HFFc6 (cell line): Measurements from ENCODE around the gene SLC29A4. TPM values are rescaled to one million over a fixed set of nuclear protein-coding genes. Genes with fewer than 3 reads are reported as not detected.
"Not testable (repeated sequence)": the region's sequence is repeated elsewhere in the genome, so short reads cannot be mapped to it uniquely, and the experiment has no call there.

Source experiments
- DNase-seq: peaks from one replicate; pipeline ENCODE4 v3.0.0-alpha.2; 2018
- H3K27ac Mint-ChIP-seq: 2 replicates; pipeline ENCODE4 v1.8.0; 2020; ENCODE audit warnings: mild to moderate bottlenecking, mixed read lengths
- H3K27me3 Mint-ChIP-seq: 2 replicates; pipeline ENCODE4 v1.8.0; 2021; ENCODE audit warnings: mild to moderate bottlenecking, moderate library complexity, mixed read lengths; ENCODE audit not compliant: insufficient read depth
- H3K36me3 Mint-ChIP-seq: 2 replicates; pipeline ENCODE4 v1.8.0; 2021; ENCODE audit warnings: low read depth, mixed read lengths
- H3K4me1 Mint-ChIP-seq: 2 replicates; pipeline ENCODE4 v1.8.0; 2020; ENCODE audit warnings: low read depth, mixed read lengths
- H3K4me3 Mint-ChIP-seq: 2 replicates; pipeline ENCODE4 v1.8.0; 2020; ENCODE audit warnings: mild to moderate bottlenecking, moderate library complexity, mixed read lengths
- H3K9me3 Mint-ChIP-seq: 2 replicates; pipeline ENCODE4 v1.8.0; 2020; ENCODE audit warnings: mild to moderate bottlenecking, mixed read lengths
- CTCF ChIP-seq: fragments of 200-600 bp; sonication (generic); IDR thresholded peaks from 2 replicates; pipeline ENCODE4 v1.5.0; 2021; ENCODE audit warnings: antibody characterized with exemption, mild to moderate bottlenecking
- total RNA-seq, 6 experiments: library from RNA; stranded (reverse); fragmentation: NEBNext Ultra II Directional; extraction: Animal tissue kit (Norgen Biotek cat#: 25700); gene quantifications; 2 replicates in 1 of 6; 3 replicates in 5 of 6; pipeline ENCODE4 v1.2.3, GENCODE V29; 2021

SLC29A4 gene
- total RNA-seq, 6 experiments from 2014 or later, result 0.62 to 2.1 (median 0.84) TPM

DNA sequence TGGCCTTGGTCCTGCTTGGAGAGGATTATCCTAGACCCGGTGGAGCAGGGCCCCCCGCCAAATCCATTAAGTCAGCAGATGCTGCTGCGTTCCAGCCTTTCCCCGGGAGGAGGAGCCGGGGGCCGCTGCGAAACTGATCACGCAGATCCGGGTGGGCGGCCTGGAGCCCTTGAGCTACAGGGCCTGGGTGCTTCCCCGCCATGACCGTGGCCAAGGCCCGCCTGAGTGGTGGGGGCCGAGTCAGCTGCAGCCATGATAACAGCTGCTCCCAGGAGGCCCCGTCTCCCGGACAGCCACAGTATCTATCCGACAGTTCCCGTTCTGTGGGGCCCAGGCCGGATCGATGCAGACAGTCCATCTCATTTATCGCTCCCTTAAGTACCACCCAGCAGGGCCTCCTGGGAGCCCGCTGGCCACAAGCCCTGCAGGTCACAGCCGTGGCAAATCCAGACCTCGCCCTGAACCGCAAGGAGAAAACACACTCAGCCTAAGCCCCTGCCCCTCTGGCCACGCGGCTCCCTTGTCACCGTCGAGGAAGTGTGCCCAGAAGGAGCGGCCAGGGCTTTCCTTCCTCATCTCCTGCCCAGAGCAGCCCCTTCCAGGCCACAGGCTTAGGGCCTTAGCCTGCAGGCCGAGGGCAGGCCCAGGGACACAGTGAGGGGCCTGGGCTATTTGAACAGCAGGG lies 34.4 kb upstream of the SLC29A4 start:
- H3K9me3 Mint-ChIP-seq, result no peaks in the 10 kb centered on the region
- TF ChIP-seq CTCF, result no peak
- no peak for DNase-seq
- H3K27me3 Mint-ChIP-seq, result peaks cover 12% of the 10 kb centered on the region
- no peaks in the 10 kb centered on the region for H3K36me3 Mint-ChIP-seq
- no peak overlapping the region for H3K4me3 Mint-ChIP-seq
- no peaks in the 10 kb centered on the region for H3K4me1 Mint-ChIP-seq
- H3K27ac Mint-ChIP-seq, result no peak overlapping the region

DNA sequence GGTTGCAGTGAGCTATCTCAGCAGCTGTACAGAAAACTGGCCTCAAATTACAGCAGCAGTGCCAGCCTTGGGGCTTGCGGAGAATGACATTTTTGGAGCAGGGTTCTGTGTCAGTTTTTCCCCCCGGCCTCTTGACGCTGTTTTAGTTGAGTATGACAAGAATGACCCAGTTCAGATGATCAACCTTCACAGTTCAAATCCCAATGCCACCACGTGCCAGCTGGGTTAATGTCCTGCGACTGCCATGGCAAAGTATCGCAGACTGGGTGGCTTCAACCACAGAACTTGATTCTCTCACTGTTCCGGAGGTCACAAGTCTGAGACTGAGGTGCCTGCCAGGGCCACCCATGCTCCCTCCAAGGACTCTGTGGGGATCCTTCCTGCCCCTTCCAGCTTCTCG lies 32.0 kb upstream of the SLC29A4 start:
- not testable (repeated sequence) for DNase-seq, H3K4me1 Mint-ChIP-seq, H3K36me3 Mint-ChIP-seq, H3K27me3 Mint-ChIP-seq, H3K27ac Mint-ChIP-seq, H3K4me3 Mint-ChIP-seq, H3K9me3 Mint-ChIP-seq

GRCh38 chr7:5253529-5253928 lies 29.2 kb upstream of the SLC29A4 start:
- not testable (repeated sequence) for H3K9me3 Mint-ChIP-seq, H3K27me3 Mint-ChIP-seq, H3K27ac Mint-ChIP-seq, DNase-seq, H3K4me3 Mint-ChIP-seq, H3K36me3 Mint-ChIP-seq, H3K4me1 Mint-ChIP-seq

DNA sequence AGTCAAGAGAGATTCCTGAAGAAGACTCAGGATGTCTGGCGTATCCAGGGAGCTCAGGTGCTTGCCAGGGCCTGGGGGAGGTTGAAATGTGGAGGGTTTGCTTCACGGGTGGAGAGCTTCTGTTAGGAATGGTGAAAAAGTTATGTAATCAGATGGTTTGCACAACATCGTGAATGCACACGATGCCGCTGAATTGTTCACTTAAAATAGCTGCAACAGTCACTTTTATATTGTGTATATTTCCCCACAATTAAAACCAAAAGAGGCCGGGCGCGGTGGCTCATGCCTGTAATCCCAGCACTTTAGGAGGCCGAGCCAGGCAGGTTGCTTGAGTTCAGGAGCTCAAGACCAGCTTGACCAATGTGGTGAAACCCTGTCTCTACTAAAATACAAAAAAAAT lies 28.4 kb upstream of the SLC29A4 start:
- not testable (repeated sequence) for H3K4me3 Mint-ChIP-seq, H3K36me3 Mint-ChIP-seq, H3K4me1 Mint-ChIP-seq, H3K27me3 Mint-ChIP-seq, DNase-seq, H3K27ac Mint-ChIP-seq, H3K9me3 Mint-ChIP-seq

GRCh38 chr7:5255832-5256231 lies 26.9 kb upstream of the SLC29A4 start:
- no peak overlapping the region for H3K27ac Mint-ChIP-seq
- TF ChIP-seq CTCF, result no peak

DNA sequence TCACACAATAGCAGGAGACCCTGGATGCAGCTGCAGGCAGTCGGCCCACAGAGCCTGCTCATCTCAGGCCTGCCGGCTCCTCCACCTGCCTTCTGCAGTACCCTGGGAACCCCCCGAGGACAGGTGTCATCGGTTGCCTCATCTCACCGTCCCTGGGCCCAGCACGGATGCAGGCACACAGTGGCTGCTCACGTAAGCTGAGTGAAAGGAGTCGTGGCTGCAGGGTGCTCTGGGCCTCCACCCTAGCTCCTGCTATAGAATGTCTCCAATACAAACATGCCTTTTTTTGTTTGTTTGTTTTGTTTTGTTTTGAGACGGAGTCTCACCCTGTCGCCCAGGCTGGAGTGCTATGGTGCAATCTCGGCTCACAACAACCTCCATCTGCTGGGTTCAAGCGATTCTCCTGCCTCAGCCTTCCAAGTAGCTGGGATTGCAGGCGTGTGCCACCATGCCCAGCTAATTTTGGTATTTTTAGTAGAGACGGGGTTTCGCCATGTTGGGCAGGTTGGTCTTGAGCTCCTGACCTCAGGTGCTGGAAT lies 22.1 kb upstream of the SLC29A4 start:
- H3K27ac Mint-ChIP-seq, DNase-seq, H3K9me3 Mint-ChIP-seq, H3K36me3 Mint-ChIP-seq, H3K4me1 Mint-ChIP-seq, H3K4me3 Mint-ChIP-seq: not testable (repeated sequence)
- H3K27me3 Mint-ChIP-seq, result peaks cover 14% of the 10 kb centered on the region

More at GRCh38 chr7:5255832-5256231, 26.9 kb upstream of the SLC29A4 start:
- H3K27me3 Mint-ChIP-seq, result peaks cover 3% of the 10 kb centered on the region
- H3K4me3 Mint-ChIP-seq, result no peak overlapping the region
- H3K36me3 Mint-ChIP-seq, result no peaks in the 10 kb centered on the region
- DNase-seq, result no peak
- H3K4me1 Mint-ChIP-seq, result no peaks in the 10 kb centered on the region
- no peaks in the 10 kb centered on the region for H3K9me3 Mint-ChIP-seq

DNA sequence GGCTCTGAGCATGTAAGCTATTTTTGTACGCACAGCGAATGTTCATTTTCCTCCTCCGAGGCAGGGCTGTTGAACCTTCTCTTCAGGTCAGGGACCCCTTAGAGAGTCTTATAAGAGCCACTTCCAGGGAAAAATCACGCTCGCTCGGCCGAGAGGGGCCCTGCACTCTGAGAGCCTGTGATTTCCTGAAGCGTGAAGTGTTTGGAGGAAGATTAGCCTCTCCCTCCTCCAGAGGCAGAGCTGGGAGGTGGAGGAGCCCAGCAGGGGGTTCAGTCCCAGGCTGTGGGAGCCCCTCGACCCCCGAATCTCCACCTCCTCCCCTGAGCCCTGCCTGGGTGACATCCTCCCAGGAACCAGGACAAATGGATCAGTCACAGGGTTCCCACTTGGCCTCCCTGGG lies 19.7 kb upstream of the SLC29A4 start:
- not testable (repeated sequence) for H3K4me1 Mint-ChIP-seq

DNA sequence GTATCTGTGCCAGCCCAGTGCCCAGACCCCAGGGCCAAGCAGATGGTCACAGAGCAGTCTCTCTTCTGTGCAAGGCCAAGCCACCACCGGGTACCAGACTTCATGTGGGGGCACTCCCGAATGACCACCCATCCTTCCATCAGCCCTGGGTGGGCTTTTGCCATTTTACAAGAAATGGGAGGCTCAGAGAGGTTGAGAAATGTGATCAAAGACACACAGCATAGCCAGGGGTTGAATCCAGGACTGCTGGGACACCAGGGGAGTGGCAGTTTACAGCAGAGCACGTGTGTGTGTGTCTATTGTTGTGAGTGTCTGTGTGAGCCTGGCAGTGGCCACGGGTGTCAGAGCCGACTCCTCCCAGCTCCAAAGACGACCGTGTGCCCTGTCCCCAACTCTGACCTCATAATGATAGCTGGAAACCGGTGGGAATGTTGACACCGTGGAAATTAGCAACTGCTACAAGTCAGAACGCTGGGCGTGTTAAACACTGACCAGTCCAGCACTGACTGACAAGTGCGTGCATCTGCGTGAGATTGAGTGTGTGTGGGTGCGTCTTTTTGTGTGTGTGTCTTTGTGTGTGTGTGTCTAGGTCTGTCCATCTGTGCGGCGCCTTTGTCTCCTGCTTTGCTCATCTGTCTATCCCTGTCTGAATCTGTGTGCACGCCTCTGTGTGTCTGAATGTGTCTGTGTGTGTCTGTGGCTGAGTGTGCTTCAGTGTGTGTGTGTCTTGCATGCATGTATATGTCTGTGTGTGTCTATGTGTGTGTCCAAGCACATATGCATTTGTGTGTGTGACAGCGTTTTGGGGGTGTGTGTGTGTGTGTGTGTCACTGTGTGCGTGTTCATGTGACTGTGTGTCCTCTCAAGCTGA lies 17.2 kb upstream of the SLC29A4 start:
- H3K4me3 Mint-ChIP-seq, result no peak overlapping the region
- no peak for TF ChIP-seq CTCF
- H3K27ac Mint-ChIP-seq, result no peak overlapping the region
- no peak for DNase-seq
- no peaks in the 10 kb centered on the region for H3K9me3 Mint-ChIP-seq
- H3K4me1 Mint-ChIP-seq, result peaks cover 7% of the 10 kb centered on the region
- H3K36me3 Mint-ChIP-seq, result no peaks in the 10 kb centered on the region
- H3K27me3 Mint-ChIP-seq, result peaks cover 15% of the 10 kb centered on the region

More for the DNA sequence above, 19.7 kb upstream of the SLC29A4 start:
- H3K27ac Mint-ChIP-seq, DNase-seq, H3K9me3 Mint-ChIP-seq, H3K4me3 Mint-ChIP-seq, H3K36me3 Mint-ChIP-seq: not testable (repeated sequence)
- peaks cover 15% of the 10 kb centered on the region for H3K27me3 Mint-ChIP-seq
